ENCODE measurements around the gene RAI1.
"Not testable (repeated sequence)": the region's sequence is repeated elsewhere in the genome, so short reads cannot be mapped to it uniquely, and the experiment has no call there.

The RAI1 gene

GRCh38 chr17:17682737-17683680 lies 1.8 kb downstream of the RAI1 start:
- no peak for FAIRE-seq

DNA sequence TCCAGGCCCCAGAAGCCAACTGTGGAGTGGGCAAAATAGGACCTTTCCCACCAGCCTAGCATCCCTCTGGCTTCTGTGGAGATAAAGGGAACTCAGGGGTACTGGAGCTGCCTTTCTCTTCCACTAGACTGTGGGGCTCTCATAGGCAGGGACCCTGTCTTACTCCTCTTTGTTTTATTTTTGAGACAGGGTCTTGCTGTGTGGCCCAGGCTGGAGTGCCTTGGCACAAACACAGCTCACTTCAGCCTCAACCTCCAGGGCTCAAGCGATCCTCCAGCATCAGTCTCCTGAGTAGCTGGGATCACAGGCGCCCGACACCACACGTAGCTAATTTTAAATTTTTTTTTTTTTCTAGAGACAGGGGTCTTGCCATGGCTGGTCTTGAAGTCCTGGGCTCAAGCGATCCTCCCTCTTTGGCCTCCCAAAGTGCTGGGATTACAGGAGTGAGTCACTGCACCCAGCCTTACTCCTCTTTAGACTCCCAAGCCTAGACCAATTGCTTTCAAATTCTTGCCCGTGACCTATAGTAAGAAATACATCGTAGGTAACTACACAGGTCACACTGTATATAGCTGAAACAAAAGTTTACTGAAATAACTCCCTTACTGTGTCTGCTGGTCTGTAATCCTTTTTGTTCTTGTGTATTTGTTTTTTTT lies 2.6 kb downstream of the RAI1 start:
- no peak for FAIRE-seq

DNA sequence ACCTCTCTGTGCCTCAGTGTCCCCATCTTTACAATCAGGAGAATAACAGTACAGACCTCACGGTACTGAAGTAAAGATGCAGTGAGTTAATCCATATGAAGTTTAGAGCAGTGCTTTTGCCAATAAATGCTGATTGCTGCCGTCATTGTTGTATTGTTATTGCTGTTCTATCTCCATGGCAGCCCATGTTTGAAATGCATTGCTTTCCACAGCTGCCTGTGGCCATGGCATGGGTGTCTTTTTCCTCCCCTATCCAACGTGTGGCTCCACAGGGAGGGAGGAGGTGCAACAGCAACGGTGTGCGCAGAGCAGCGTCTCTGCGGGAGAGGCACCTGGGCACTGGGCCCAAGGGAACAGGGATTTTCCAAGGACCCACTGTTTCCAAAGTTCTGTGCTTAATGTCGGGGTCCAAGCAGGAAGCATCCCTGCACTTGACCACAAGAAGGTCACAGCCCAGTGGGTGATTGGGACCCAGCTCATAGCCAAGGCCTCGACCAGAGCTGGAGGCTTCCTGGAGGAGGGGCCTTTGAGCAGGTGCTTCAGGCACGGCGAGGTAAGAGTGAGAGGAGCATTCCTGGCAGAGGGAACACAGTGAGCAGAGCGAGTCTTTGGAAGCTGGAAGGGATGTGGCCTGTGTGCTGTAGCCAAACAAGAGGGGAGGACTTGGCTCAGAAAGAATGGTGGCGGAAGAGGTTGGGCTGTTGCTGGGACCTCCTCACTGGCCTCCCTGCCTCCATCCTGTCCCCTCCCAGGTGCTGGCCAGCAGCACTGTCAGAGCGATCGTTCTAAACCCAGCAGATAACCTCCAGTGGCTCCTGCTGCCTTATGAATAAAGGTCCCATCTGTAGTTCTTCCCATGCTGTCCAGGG lies 3.9 kb downstream of the RAI1 start:
- FAIRE-seq, result no peak

GRCh38 chr17:17685775-17686291 lies 4.6 kb downstream of the RAI1 start:
- no peak for FAIRE-seq

DNA sequence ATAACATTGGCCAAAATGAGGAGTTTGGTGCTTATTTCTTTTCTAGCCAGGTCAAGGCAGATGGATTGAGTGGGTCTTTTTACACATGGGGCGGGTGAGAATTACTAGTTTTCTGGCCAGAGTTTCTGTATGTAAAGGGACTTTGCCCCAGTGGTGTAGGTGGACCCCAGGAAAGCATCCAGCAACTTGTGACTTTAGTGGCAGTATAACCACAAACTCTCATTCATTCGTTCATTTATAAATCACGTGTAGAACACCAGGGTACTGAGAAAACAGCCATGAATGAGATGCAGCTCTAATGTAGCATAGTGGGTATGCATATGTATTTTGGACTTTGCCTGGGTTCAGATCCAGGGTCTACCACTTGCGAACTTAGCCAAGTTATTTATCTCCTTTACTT lies 8.1 kb downstream of the RAI1 start:
- no peak for FAIRE-seq

- not testable (repeated sequence) for FAIRE-seq
Observed at GRCh38 chr17:17690233-17690632, 9.0 kb downstream of the RAI1 start.

GRCh38 chr17:17691468-17692263 lies 10.4 kb downstream of the RAI1 start:
- FAIRE-seq, result no peak

GRCh38 chr17:17692353-17693252 lies 11.3 kb downstream of the RAI1 start:
- no peak for FAIRE-seq

DNA sequence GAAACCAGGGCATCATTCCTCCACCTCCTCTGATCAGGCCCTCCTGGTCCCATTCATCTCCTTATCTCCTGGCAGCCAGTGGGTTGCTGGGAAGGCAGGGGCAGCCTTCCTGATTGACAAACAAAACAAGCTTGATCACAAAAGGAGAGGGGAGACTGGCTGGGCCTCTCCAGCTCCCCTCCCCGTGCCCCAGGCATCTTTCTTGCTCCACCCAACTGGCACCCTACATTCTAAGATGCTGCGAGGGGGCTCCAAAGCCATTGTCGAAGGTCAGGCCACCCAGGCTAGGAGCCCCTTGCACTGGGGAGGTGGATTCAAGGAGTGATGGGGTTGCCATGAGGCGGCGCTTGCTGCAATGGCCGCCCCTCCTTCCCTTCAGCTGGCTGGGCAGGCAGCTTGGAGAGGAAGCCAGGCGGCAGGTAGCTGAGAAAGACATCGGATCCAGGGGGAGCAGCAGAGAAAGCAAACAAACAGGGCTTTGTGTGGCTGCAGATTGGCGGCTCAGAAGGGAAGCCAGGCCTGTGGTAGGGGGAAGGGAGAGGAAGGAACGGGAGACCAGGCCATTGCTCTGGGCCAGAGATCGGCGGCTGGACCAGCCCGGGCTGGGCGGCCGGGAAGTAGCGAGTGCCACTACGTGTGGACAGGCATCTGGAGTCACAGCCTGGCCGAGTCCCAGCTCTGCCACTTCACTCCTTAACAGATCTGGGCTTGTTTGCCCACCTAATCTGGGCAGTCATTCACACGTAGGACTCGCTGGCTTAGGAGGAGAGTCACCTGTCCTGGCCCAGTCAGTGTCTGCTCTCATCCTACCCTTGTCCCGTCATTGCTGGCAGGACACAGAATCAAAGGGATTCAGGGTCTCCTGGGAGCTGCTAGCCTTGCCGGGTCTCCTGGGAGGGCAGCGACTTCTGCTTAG lies 12.3 kb downstream of the RAI1 start:
- FAIRE-seq, result no peak

DNA sequence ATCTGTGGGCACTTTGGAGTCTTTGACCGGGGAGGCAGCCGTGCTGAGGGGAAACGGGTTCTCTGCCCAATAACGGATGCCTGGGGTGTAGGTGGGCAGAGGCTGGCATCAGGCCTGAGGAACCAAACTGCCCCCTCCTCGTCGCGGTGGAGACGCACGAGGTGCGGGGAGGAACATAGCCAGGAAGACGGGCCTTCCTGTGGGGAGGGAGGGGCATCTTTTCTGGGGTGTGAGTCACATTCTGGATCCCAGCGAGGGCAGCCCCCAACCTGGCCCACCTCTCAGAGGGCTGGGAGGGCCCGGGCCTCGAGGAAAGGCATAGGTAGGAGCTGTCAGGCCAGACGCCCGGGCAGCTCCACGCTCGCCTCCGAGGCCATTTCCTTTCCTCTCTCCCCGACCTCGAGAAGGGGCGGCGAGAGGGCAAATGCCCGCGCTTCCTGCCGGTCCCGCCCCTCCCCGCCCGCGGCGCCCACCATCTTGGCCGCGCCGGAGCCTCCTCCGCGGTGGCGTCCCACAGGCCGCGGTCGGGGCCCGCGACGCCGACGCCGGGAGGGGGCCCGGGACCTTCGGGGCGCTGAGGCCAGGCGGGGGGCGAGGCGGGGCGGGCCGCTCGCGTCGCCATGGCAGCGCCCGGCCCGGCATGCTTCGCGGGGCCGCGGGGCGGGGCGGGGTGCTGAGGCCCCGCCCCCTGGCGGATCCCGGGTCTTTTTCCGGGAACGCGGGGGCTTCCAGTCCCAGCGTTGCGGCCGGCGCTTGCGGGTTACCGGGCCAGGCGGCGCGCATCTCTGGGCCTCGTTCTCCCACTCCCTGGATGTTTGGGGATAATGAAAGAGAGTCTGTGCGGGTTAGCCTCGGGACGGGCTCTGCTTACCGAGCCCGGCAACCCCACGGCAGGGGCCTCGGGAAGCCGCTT lies 13.2 kb downstream of the RAI1 start:
- FAIRE-seq, result no peak

DNA sequence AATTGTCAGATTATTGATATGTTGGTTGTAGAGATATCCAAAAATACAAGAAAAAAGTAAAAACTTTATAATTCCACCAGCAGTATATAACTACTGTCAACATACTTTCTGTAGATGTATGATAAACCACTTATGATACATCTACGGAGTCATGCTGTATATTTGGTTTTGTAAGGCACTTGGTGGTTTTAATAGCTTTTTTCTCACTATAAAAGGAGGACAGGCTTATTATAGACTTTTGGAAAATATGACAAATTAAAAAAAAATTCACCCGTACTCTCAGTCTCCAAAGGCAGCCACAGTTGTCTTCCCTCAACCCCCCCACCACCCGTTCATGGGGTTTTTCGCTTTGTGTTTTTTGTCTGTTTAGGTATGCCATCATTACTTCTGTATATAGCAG lies 14.8 kb downstream of the RAI1 start:
- no peak for FAIRE-seq

- no peak for FAIRE-seq
Observed at GRCh38 chr17:17696882-17697633, 15.8 kb downstream of the RAI1 start.

GRCh38 chr17:17698371-17698770 lies 17.1 kb downstream of the RAI1 start:
- no peak for FAIRE-seq

- FAIRE-seq, result no peak
Observed at GRCh38 chr17:17698869-17699351, 17.7 kb downstream of the RAI1 start.

DNA sequence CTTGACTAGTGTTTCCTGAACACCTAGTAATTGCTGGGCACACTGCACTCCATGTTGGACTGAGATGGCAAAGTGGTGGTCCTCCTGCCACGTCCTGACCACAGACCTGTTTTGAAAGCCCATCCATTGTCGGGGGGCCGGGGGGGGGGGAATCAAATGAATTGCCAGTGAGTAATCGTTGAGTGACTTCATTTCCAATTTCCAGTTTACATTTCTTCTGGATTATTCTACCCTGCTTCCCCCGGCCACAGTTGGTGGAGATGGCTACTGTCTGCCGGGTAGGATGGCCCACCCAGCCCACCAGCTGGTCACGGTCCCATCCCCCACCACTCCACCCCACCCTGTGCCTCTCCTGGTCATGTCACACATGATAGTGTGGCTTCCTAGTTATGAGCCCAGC lies 18.2 kb downstream of the RAI1 start:
- FAIRE-seq, result no peak

- no peak for FAIRE-seq
Observed at GRCh38 chr17:17700251-17700969, 19.2 kb downstream of the RAI1 start.

- FAIRE-seq, result no peak
Observed at GRCh38 chr17:17701112-17701511, 19.9 kb downstream of the RAI1 start.
